ENCODE data around the gene AIG1.

- TF ChIP-seq CTCF (conservative IDR thresholded peaks at IDR 0.05; ENCODE audit: low read length) = no peak
- no peak for TF ChIP-seq EZH2phosphoT487 (IDR thresholded peaks at IDR 0.05; ENCODE audit: borderline replicate concordance, low read depth, low read length)
Observed at GRCh38 chr6:143264986-143265764, 204.5 kb downstream of the AIG1 start.
